H1 (cell line): ENCODE measurements around the gene GALNT2.

Experiments
- BCL11A ChIP-seq, 2 experiments: IDR thresholded peaks; one replicate each; pipeline ENCODE4 v1.6.1; 2011; ENCODE audit warnings: low read depth in 2 of 2, low read length in 2 of 2, mild to moderate bottlenecking in 2 of 2
- EGR1 ChIP-seq: IDR thresholded peaks from 2 replicates; pipeline ENCODE4 v1.6.1; 2011; ENCODE audit warnings: low read depth, low read length, borderline replicate concordance
- SIN3A ChIP-seq, 2 experiments: IDR thresholded peaks in 1 of 2; conservative IDR thresholded peaks in 1 of 2; 2 replicates each; pipeline ENCODE4 v1.6.1; 2011 to 2012; ENCODE audit warnings: low read length in 2 of 2, improper control_type of control experiment in 1 of 2, low read depth in 1 of 2, mild to moderate bottlenecking in 1 of 2

DNA sequence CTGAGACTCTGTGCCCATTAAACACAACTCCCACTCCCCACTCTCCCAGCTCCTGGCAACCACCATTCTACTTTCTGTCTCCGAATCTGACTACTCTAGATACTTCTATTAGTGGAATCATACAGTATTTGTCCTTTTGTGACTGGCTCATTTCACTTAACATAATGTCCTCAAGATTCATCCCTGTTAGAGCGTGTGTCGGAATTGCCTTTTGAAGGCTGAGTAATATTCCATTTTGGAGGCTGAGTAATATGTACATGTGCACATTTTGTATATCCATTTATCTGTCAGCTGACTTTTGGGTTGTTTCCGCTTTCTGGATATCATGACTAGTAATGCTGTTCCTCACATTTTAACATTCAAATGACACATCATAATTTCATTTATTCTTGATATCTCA is 30.3 kb downstream of the GALNT2 start:
- TF ChIP-seq BCL11A (IDR thresholded peaks at IDR 0.05; ENCODE audit: low read depth in 2 of 2, low read length in 2 of 2) (no peak), SIN3A (conservative IDR thresholded peaks at IDR 0.05 in 1 of 2, IDR thresholded peaks at IDR 0.05 in 1 of 2; ENCODE audit: low read depth in 1 of 2, low read length in 2 of 2) (no peak), EGR1 (no peak)
